AML-193 (cell line): ENCODE results near the gene OR2V1.
"Not testable (repeated sequence)": the region's sequence is repeated elsewhere in the genome, so short reads cannot be mapped to it uniquely, and the experiment has no call there.

Experiments used
- DNase-seq, 2 experiments: peaks; one replicate each; lab custom pipeline; 2025; lab: John Stamatoyannopoulos, UW

The OR2V1 gene

DNA sequence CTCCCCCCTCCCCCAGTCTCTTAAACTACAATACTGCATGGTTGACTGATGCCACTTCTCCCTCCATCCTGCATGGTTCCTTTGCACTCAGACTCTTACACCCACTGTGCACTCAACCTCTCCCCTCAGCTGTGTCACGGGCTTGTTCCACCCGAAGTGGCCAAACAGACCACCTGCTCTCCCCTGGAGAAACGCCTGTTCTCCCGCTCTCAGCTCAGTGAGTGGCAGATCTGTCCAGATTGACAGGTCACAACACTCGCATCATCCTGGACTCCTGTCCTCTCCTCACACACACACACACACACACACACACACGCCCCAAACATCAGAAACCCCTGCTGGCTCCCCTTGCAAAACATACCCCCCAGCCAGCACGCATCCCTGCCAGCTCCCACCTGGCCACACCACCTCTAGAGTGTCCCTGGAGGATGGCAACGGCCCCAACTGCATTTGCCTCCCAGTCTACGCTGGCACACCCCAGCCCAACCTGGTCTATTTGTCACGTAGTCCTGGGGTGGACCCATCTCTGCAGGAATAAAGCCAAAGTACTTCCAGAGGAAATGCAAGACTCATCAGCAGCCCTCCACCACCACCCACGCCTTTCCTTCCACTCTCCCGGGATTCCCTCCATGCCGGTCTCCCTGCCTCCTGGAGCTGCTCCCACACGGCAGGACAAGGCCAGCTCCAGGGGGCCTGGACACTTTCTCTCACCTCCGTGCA is 2.9 kb downstream of the OR2V1 start:
- no peak for DNase-seq

DNA sequence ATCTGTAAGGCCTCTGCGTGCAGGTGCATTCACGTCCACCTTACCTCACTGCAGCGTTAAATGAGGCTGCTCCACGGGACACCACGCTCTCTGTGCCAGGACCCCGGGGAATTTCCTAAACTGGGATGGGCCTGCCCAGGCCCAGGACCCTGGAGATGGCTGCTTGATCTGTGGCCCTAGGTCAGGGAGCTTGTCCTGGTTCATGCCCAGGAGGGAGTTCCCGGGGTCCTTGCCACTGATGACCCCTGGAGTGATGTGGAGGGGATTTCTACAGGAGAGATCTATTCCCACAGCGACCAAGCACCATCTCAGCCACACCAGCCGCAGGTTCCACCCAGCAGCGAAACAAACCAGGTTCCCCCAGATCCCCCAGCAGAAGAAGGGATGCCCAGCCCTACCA is 3.5 kb downstream of the OR2V1 start:
- DNase-seq, result no peak

- no peak for DNase-seq
Observed at GRCh38 chr5:181126841-181127240, 4.1 kb downstream of the OR2V1 start.

- no peak for DNase-seq
Observed at GRCh38 chr5:181124526-181124925, 6.4 kb downstream of the OR2V1 start.

DNA sequence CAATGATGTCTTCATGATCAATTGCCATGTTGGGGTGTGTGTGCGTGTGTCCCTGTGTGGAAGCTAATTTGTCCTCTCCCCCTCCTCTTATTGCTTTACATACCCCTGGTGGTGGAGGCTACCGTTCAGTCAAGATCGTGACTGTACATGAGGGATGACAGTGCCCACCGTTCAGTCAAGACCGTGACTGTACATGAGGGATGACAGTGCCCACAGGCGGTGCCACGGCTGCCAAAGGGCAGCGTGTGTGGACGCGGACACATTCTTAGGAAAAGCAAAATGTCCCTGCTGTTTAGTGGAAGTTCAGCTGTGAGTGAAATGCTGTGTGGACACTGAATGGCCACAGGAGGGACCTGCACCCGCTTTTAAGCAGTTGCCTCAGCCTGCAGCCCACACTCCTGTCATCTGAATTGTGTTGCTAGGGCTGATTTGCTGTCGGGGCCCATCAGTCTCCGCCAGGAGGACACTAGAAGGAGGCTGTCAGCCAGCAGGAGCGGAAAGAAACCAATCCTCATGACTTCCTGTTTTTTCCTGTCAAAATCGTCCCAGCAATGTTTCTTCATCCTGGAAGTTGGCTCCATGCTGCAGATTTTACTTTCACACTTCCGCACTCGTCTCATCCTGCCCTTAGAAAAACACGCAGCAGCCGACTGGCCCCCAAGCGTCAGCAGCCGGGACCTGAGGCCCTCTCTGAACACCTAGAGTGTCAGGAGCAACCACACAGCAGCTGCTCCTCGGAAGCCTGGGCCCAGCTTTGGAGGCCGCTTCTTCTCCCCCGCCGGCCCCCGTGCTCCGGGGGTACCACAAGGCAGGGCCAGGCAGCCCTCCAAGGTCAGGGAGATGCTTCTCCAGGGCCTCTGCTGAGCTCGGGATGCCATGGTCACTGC is 9.1 kb downstream of the OR2V1 start:
- DNase-seq, result no peak

GRCh38 chr5:181120761-181121160 is 10.2 kb downstream of the OR2V1 start:
- no peak for DNase-seq

DNA sequence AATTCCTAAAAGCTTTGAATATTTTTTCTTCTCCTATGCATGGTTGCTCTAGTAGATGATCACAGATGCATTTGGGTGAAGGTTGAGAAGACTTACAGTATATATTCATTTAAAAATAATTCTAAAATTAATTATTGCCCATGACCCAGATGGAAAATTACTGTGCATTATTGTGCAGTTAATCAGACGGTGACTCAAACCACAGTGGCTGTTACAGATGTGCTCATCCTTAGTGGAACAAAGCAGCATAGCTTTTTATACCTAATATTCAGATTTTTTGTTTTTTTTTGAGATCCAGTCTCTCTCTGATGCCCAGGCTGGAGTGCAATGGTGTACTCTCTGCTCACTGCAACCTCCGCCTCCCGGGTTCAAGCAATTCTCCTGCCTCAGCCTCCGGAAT is 10.7 kb downstream of the OR2V1 start:
- DNase-seq, result no peak

DNA sequence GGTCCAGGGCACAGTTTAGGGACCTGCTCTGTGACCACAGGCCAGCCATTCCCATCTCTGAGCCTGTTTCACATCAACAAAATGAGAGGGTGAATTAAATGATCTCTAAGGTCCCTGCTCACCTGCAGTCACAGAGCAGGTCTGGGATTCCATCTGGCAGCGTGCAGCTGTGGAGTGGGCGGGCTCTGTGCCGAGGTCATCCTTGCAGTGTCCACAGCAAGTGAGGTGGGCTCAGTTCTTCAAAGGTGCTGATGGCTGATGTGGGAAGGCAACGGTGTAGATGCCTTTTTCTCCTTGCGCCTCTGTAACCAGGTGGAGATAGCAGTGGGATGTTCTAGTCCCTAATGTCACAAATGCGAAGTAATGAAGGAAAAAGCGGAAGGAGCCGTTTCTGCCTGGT is 11.9 kb downstream of the OR2V1 start:
- no peak for DNase-seq

GRCh38 chr5:181118369-181118768 is 12.6 kb downstream of the OR2V1 start:
- DNase-seq, result no peak

DNA sequence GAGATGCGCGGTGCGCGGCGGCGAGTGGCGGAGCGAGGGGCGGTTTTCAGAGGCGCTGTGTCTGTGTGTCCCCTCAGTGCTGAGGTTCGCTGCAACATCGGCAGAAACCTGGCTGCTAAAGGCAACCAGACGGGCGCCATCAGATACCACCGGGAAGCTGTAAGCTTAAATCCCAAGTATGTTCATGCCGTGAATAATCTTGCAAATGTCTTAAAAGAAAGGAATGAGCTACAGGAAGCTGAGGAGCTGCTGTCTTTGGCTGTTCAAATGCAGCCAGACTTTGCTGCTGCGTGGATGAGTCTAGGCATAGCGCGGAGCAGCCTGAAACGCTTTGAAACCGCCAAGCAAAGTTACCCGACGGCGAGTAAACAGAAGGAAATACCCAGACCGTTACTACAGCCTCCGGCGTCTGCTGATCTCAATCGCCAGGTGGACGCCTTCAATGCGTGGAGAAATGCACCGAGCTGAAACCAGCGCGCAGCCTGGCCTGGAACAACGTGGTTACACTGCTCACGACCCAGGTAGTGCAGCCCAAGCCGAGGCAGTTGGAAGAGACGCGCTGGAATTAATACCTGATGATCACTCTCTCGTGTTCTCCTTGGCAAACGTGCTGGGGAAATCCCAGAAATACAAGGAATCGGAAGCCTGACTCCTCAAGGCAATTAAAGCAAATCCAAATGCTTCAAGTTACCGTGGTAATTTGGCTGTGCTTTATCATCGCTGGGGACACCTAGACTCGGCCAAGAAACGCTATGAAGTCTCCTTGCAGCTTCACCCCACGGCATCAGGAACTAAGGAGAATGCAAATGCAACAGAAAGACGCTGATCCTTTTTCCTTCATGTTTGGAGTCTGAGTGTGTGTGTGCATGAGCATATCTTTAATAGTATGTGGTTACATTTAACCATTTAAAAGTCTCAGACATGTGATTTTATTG is 15.9 kb downstream of the OR2V1 start:
- no peak for DNase-seq

DNA sequence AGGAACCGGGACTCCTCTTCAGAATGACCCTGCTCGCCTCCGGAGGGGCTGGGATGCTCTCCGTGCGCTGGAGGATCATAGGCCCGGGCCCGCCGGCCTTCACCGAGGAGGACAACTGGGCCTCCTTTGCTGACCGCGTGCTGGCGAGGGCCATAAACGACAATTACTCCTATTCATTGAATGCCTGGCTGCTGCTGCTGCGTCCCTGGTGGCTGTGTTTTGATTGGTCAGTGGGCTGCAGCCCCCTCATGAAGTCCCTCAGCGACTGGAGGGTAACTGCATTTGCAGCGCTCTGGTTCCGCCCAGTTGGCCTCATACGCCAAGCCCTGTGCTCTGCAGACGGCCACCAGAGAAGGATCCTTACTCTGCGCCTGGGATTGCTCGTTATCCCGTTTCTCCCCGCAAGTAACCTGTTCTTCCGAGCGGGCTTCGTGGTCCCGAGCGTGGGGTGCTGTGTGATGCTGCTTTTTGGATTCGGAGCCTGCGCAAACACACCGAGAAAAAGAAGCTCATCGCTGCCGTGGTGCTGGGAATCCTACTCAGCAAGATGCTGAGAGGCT is 16.6 kb downstream of the OR2V1 start:
- DNase-seq, result no peak

GRCh38 chr5:181113572-181113971 is 17.4 kb downstream of the OR2V1 start:
- DNase-seq, result not testable (repeated sequence)

GRCh38 chr5:181112476-181112875 is 18.5 kb downstream of the OR2V1 start:
- DNase-seq, result no peak

- no peak for DNase-seq
Observed at GRCh38 chr5:181111010-181111409, 20.0 kb downstream of the OR2V1 start.

- no peak for DNase-seq
Observed at GRCh38 chr5:181109489-181110013, 21.4 kb downstream of the OR2V1 start.

DNA sequence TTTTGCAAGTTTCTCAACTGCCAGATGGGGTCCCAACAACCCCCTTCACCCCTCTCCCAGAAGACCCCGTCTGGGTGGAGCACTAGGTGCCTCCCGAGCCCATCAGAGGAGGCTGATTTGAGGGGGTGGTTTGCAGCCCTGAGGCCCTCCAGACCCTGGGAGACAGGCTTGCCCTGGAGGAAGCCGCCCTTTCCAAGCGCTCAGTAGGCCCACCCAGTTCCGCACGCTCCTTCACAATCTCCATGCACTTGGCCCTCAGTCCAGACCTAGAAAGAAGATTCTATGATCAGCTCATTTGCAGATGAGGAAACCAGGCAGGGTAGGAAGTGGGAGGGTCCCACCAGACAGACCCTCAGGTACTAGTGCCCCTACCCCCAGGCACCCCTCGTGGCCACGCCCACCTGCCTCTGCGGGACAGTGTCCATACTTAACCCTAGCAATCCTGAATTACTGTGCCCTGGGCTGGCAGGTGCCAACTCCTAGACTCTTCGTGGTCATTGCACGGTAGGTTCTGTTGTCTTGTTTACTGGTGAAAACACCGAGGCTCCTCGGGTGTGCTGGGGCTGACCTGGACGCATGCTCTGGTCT is 22.3 kb downstream of the OR2V1 start:
- no peak for DNase-seq

DNA sequence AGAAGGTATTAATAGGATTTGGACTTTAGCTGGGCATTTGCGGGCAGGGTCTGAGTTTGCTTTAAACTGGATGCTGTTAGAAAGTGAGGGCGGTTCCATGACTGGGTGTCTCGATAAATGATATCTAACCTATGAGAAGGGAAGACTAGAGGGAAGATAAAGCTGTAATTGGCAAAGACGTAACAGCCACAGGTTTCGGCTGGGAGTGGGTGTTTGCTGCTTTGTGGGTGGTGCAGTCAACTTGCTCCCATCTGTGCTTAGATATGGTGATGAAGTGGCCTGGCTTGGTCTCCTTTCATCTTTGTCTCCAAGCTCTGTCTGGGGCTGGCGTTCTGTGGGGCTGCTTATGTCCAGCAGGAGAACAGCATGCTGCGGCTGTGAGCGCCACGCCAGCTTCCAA is 23.3 kb downstream of the OR2V1 start:
- no peak for DNase-seq

- DNase-seq, result no peak
Observed at GRCh38 chr5:181105391-181106025, 25.5 kb downstream of the OR2V1 start.

GRCh38 chr5:181104606-181105390 is 26.2 kb downstream of the OR2V1 start:
- DNase-seq, result not testable (repeated sequence)

GRCh38 chr5:181104259-181104568 is 26.8 kb downstream of the OR2V1 start:
- DNase-seq, result not testable (repeated sequence)
